ENCODE data around the gene HILPDA. TPM values are rescaled to one million over a fixed set of nuclear protein-coding genes. Genes with fewer than 3 reads are reported as not detected.

Gene HILPDA
- total RNA-seq, 2 donors from 2014 or later, result 3.8 to 9.1 TPM

Other genes starting within 250 kb of the HILPDA start
- not detected for gene LEP, start 214.6 kb upstream of the HILPDA start, total RNA-seq
- gene RBM28, start 112.0 kb upstream of the HILPDA start, total RNA-seq, result 10 to 100 TPM; 46.4 to 77.1 TPM
- gene PRRT4, start 94.2 kb upstream of the HILPDA start, total RNA-seq, result not detected
- 10 to 100 TPM; 15.8 to 34.5 TPM for gene IMPDH1, start 45.9 kb upstream of the HILPDA start, total RNA-seq
- gene METTL2B, start 20.9 kb downstream of the HILPDA start, total RNA-seq, result 10 to 100 TPM; 35.7 to 48.2 TPM
- gene GARIN1A, start 216.4 kb downstream of the HILPDA start, total RNA-seq, result 1 to 10 TPM; 1.6 to 4.3 TPM